MV-4-11 (cell line): ENCODE results near the gene R3HDML.

Experiments used
- DNase-seq: peaks from one replicate; lab custom pipeline; 2025; lab: John Stamatoyannopoulos, UW

R3HDML gene

GRCh38 chr20:44364068-44364467, 27.2 kb downstream of the R3HDML start:
- DNase-seq: no peak

GRCh38 chr20:44364780-44365179, 27.9 kb downstream of the R3HDML start:
- no peak for DNase-seq

GRCh38 chr20:44367746-44368145, 30.9 kb downstream of the R3HDML start:
- no peak for DNase-seq

- no peak for DNase-seq
Observed at GRCh38 chr20:44370639-44371218, 33.9 kb downstream of the R3HDML start.

DNA sequence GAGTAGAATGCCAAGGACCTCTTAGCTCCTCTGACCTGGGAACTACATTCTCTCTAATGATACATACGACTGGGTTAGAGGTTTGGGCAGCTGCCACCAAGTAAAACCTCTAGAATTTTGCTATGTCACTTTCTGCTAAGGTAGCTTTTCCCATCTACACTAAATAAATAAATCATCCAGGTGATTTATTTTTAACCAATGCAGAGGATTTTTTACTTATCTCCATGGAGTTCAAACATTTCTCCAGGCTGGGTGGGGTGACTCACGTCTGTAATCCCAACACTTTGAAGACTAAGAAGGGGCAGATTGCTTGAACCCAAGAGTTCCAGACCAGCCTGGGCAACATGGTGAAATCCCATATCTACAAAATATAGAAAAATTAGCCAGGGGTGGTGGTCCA, 45.8 kb downstream of the R3HDML start:
- no peak for DNase-seq

GRCh38 chr20:44384423-44385027, 47.7 kb downstream of the R3HDML start:
- DNase-seq: peak; percentile 43

GRCh38 chr20:44388466-44389023, 51.7 kb downstream of the R3HDML start:
- DNase-seq: peak; percentile 47

GRCh38 chr20:44389871-44390270, 53.0 kb downstream of the R3HDML start:
- no peak for DNase-seq

DNA sequence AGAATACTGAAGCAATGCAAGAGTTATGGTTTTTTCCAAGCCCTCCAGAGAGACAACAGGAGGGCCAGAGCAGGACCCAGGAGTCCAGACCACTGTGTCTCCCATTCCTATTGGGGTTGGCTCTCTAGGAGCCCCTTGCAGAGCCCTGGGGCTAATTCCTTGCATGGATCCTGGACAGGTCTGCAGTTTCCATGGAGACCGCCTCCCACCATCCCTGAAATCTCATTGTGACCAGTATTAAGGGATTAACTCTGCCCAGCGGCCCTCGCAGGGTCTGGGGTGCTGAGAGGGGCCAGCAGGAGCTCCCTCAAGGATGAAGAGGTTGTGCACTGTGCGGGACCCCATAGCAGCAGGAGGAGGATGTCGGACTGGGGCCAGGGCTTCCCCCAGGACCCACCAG, 53.4 kb downstream of the R3HDML start:
- DNase-seq: no peak

DNA sequence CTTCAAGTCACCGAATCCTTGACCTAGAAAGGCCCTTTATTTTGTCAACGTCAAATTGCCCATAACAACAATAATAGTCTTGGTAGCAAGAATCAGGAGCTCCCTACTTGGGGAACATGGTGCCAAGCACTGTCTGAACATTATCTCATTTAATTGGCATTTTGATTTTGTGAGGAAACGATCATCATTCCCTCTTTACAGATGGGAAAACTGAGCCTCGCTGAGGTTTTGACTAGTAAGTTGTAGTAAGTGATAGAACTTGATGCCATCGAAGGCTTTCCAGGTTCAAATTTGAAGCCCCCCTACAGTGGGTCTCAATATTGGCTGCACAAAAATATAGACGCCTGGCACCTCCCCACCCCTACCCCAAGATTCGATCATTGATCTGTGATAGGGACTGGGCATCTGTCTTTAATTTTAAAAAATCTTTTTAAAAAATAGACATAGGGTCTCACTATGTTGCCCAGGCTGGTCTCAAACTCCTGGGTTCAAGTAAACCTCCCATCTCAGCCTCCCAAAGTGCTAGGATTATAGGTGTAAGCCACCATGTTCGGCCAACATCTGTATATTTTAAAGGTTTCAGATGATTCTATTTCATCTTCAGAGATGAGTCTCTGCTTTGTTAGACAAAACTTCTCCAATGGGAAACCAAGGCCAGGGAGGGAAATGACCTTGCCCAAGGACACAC, 55.4 kb downstream of the R3HDML start:
- no peak for DNase-seq

DNA sequence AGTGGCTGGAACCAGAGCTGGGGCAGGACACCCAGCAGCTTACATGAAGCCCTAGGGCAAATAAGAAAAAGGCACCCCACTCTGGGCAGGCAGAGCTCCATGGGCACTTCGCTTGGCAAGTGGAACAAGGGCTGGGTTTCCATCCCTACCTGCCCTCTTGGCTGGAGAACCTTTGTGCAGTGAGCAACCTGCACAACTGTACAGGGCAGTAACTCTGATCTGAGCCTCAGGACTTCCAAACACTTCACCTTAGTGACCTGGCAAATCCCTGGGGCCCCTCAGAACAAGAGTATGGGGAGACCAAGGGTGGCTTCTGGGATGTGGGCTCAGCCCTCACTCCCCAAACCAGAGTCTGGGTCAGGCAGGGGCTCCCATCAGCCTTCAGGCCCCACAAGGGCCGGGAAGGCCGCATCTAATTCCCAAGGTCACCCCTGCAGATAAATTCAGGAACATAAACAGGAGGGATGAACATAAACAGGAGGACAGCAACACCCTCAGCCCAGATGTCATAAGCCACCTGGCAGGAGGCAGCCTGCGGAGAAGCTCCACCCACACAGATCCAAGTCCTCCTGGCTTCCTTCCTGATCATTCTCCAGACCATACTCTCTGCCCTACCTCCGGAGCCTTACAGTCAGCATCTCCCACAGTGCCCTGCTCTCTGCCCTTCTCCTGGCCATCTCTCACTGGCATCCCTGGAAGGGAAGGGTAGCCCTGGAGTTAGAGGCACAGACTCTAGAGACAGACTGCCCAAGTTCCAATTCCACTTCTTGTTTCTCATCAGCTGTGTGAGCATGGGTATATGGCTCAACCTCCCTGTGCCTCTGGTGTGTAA, 56.1 kb downstream of the R3HDML start:
- no peak for DNase-seq

DNA sequence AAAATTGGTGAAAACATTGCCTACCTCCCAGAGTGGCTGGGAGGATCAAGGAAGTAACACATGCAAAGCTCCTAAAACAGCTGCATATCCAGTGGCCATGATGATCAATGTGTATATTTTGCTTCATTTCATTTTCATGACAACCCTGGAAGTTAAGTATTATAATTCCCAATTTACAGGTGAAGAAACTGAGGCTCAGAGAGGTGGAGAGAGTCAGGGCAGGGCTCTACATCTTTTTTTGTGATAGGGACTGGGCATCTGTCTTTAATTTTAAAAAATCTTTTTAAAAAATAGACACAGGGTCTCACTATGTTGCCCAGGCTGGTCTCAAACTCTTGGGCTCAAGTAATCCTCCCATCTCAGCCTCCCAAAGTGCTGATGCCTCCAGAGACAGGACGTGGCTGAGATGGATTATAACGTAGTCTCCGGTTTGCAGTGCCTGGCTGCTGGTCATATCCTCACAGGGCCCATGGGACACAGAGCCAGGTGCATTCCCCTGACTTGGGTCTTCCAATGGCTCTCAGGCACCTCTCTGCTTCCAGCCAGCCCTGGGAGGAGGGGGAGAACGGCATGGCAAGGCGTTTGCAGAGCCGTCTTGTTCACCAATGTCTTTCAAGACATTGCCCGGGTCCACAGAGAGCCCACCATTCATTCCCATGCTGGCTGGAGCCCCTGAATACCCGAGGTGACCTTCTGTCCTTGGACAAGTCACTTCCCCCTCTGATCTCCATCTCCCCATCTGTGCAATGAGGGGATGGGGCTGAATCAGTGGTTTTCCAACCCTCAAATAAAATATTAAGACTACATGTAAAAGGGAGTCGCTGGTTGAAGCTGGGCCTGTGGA, 57.0 kb downstream of the R3HDML start:
- DNase-seq: no peak

DNA sequence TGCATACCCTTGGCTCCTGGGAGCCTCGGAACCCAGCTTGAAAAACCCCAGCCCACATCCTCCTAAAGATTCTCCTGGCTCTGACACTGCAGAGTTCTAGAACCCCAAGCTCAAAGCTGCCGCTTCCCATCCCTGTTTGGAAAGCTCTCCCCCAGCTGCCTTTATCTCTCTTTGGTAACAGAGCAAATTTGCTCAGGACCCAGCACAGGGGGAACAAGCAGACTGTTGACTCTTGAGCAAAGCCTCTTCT, 57.5 kb downstream of the R3HDML start:
- DNase-seq: no peak

GRCh38 chr20:44394702-44395460, 58.0 kb downstream of the R3HDML start:
- peak; percentile 44 for DNase-seq

GRCh38 chr20:44395461-44396340, 58.9 kb downstream of the R3HDML start:
- DNase-seq: no peak

- no peak for DNase-seq
Observed at GRCh38 chr20:44396369-44397130, 59.7 kb downstream of the R3HDML start.

DNA sequence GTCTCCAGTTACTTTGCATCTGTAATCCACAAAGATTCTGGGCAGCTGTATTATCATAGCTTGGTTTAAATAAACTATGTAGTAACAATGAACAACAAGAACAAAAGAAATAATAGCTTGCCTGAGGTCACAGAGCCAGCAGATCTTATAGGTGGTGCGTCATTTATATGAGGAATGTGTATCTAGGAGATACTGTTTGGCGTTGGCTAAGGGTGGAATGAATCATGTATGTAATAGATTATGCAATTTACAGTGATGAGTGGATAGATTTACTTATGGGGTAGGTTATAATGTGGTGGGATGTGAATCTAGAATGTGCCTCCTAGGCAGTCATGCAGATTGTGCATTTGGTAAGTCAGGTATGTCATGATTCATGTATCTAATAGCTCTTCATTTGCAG, 61.5 kb downstream of the R3HDML start:
- peak; percentile 19 for DNase-seq

- DNase-seq: no peak
Observed at GRCh38 chr20:44399446-44399845, 62.6 kb downstream of the R3HDML start.

DNA sequence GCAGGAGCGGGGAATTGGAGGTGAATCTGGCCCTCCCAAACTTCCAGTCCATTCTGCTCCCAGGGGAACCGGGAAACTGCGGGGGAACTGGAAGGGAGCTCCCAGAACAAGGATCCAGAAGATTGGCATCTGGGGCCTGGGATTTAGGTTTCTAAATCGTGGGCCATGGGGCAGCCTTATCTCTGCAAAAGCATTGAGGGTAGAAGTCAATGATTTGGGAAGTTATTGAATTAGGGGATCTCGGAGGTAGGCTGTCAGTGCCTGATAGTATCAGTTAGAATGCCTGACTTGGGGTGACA, 63.8 kb downstream of the R3HDML start:
- DNase-seq: no peak
